Astrocyte of the spinal cord (primary cell): ENCODE data around the gene MXI1.
"Not testable (repeated sequence)": the region's sequence is repeated elsewhere in the genome, so short reads cannot be mapped to it uniquely, and the experiment has no call there.

Source experiments
- DNase-seq: peaks from one replicate; pipeline ENCODE4 v3.0.0; 2011; ENCODE audit warnings: low read depth, low spot score
- H3K4me3 ChIP-seq: 2 replicates; pipeline ENCODE4 v1.5.1; 2011; ENCODE audit warnings: low read depth, mild to moderate bottlenecking, low read length, moderate library complexity
- in situ Hi-C: cut with HindIII; loops from 2 replicates; pipeline ENCODE4 v1.10.0; 2017; ENCODE audit warnings: low sequenced_read_pairs
- TF ChIP-seq, protein P1 (sequence below): IDR thresholded peaks from 2 replicates; pipeline ENCODE4 v1.5.1; 2012; ENCODE audit warnings: low read depth, mild to moderate bottlenecking, low read length, inconsistent platforms

Gene MXI1

DNA sequence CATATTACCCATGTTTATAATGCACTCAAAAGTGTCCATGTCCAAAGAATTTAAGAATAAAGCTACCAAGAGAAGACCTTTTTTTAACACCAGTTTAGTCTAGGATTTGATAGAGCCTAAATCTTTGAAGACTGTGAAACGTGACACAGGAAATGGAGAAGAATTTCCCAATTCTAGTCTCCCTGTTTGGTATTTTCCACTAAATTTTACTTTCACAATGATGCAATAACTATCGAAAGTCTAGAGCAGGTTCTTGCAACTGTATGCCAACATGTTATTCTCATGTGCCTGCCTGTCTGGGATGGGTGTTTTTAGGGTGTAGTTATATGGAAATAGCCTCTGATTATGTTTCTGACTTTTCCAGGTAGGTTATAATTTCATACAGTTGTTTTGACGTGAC lies 6.9 kb upstream of the MXI1 start:
- TF ChIP-seq, protein P1, sequence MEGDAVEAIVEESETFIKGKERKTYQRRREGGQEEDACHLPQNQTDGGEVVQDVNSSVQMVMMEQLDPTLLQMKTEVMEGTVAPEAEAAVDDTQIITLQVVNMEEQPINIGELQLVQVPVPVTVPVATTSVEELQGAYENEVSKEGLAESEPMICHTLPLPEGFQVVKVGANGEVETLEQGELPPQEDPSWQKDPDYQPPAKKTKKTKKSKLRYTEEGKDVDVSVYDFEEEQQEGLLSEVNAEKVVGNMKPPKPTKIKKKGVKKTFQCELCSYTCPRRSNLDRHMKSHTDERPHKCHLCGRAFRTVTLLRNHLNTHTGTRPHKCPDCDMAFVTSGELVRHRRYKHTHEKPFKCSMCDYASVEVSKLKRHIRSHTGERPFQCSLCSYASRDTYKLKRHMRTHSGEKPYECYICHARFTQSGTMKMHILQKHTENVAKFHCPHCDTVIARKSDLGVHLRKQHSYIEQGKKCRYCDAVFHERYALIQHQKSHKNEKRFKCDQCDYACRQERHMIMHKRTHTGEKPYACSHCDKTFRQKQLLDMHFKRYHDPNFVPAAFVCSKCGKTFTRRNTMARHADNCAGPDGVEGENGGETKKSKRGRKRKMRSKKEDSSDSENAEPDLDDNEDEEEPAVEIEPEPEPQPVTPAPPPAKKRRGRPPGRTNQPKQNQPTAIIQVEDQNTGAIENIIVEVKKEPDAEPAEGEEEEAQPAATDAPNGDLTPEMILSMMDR = no peak

DNA sequence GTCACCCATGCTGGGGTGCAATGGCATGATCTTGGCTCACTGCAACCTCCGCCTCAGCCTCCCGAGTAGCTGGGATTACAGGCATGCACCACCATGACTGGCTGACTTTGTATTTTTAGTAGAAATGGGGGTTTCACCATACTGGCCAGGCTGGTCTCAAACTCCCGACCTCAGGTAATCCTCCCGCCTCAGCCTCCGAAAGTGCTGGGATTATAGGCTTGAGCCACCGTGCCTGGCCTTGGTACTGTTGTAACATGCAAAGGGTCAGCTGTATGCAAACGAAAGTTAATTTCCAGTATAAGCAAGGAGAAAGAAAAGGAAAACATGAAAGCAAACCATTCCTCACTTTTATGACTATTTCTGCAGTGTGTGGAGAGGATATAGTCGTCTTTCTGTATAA lies 6.4 kb upstream of the MXI1 start:
- H3K4me3 ChIP-seq, DNase-seq, in situ Hi-C loops: not testable (repeated sequence)

More for the DNA sequence above, 6.9 kb upstream of the MXI1 start:
- H3K4me3 ChIP-seq = no peak overlapping the region
- in situ Hi-C loops = no loop called here
- no peak for DNase-seq

DNA sequence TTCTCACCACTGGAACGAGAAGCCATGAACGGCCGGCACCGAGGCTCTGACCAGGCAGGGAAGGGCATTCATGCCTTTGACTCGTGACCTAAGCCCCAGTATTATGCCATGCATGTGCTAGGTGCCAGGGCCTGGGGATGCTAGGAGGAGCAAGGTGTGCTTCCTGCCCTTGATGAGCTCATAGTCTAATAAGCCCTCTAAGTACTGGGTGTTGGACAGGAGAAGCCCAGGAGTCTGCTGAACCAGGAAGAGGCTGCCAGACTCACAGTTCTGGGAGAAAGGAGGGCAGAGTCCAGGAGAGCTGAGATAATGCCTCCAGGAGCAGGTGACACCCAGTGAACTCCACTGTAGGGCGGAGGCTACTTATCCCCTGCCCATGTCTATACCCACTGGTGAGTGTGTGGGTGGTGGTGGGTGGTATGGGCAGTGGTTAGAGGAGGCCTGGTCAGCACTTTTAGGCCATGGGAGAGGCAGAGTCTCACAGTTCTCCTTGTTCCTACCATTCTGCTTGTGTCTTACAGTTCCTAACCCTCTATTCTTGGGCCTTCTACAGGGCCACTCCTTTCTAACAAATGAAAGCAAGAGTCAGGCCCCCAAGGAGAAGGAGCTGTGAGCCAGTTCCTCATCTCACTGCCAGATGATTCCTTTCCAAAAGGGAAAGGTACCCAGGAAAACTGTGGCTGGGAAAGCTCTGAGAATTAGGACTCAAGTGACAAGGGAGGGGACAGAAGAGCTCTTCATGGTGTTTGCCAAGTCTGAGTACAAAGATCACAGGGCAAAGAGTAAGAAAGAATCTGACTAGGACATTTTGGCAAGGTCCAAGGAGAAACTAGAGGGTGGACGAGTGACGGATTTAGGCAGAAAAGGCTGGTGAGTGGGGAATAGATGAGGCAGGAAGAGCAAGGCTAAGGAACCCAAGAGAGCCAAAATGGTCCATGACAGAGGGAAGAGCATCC lies 3.6 kb upstream of the MXI1 start:
- in situ Hi-C loops = no loop called here
- TF ChIP-seq, protein P1 = no peak
- no peak for DNase-seq
- H3K4me3 ChIP-seq = no peak overlapping the region

DNA sequence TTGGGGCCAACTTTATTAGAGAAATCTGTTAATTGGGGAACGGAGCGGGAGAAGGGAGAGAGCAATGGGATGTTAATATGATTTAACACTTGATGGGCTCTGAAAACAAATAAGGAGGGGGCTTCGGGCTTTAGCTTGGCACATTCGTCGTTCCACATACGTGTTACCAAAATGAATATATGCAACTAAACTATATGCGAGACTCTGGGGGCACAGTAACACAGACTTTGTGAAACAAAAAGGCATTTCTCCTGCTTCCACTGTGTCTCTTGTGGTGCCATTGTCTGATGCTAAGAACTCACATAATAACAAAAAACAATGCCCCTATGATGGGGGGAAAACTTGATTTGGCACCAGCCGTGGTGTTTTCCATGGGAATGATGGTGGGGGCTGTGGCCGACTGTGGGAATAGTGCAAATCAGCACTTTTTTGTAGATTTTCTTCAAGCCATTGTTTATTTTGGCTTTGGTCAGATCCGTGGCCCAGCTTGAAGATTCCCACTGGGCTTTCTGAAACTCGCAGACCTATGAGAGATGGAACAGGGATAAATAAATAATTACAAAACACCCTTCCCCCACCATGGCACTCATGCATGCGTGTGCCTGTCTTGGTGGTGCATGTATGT lies 2.2 kb upstream of the MXI1 start:
- DNase-seq = no peak
- in situ Hi-C loops = no loop called here
- TF ChIP-seq, protein P1 = no peak
- H3K4me3 ChIP-seq = no peak overlapping the region

DNA sequence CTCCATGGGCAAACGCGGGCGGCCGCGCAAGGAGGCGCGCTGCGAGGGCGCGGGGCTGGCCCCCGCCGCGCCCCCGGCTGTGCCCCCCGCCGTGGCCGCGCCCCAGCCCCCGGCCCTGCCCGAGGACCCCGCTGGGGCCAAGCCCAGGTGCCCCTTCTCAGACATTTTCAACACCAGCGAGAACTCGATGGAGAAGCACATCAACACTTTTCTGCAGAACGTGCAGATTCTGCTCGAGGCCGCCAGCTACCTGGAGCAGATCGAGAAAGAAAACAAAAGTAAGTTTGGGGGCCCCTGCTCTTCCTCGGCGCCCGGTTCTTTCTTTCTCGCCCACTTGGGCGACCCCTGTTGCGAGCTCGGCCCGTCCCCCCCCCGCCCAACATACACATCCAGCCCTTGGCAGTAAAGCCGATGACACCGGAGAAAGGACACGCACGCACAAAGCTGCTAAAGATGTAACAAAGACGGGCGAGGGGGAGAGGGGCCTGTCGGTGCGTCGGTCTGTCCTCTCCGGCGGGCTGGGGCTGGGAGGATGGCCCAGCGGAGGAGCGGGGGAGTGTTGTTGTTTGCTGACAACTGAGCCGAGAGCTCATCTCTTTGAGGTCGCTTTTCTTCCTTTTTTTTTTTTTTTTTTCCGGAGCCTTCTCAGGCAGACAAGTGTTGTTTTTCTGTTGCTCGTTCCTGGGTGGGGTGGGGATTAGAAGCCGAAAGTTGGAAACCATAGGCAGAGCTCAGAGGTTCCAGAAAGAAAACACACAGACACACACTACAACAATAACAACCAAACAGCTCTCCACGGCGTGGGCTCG lies 604 bp downstream of the MXI1 start:
- peak; percentile 28 for DNase-seq
- in situ Hi-C loops = no loop called here
- H3K4me3 ChIP-seq = peak overlapping the region; percentile 60
- TF ChIP-seq, protein P1 = no peak

DNA sequence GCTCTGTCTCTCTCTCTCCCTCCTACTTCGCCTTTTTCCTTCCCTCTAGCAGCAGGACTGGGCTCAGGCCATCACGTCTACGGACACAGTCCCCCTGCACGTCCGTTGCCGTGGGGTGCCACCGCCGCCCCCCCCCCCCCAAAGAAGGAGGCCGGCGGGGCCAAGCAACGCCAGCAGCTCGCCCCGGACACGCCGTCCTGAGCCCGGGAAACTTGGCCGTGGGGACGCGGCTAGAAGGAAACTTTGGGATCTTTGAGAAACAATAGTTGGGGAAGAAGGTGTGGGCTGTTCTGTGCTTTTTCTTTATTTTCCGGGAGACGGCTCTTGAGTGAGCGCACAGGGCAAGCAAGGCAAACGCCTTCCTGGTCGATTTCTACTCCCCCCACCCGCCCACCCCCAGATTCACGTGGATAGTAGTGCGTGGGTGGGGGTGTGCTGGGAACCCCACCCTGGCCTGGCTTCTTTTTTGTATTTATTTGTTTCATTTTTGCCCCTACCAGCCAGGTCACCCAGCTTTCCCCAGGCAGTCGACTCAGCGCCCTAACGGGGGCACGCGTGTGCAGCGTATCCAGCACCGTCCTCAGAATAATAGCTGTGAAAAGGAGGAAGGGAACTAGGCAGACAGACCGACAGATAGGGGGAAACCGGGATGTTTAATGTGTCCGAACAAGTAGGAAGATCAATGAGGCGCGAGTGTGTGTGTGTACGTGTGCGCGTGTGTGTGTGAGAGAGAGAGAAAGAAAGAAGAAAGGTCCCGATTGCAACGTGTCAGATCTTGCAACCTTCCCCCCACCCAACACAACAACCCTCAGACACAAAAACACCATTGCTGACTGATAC lies 1.4 kb downstream of the MXI1 start:
- DNase-seq = peak; percentile 33
- peak overlapping the region; percentile 60 for H3K4me3 ChIP-seq

More for the DNA sequence above, 1.4 kb downstream of the MXI1 start:
- TF ChIP-seq, protein P1 = peak; percentile 25
- in situ Hi-C loops = no loop called here
